ENCODE data around the gene SYT12.

The SYT12 gene

DNA sequence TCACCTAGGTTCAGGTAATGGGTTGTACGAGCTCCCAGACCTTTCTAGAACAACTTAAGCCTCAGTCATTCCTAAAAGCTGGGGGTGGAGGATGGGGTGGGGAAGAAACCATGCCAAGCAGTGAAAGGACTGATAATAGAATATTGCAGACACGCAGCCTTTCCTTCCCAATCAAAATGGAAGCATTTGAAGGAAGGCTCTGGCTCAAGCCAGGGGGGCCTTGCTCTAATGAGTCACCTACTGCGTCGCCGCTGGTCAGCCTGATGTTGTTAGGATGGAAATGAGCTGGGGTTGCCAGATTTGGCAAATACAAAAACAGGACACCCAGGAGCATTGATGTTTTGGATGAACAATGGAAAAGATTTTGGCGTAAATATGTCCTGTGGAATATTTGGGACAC lies 6.2 kb downstream of the SYT12 start:
- no peak for DNase-seq

DNA sequence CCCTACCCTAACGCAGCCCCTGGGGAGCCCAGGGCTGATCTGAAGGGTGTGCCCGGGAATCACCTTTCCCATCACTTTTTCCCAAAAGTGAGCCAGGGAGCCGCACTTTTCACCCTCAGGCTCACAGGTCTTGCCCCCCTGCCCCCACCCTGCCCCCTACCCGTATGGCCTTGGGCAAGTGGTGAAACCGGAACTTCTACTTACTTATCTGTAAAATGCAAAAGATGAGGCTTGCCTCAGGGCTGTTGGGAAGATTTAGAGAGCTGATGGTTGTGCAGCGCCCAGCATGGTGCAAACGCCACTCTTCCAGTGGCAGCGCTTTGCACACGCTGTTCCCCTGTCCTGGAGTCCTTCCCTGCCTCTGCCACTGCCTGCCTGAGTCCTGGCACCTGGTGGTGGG lies 8.0 kb downstream of the SYT12 start:
- no peak for DNase-seq

DNA sequence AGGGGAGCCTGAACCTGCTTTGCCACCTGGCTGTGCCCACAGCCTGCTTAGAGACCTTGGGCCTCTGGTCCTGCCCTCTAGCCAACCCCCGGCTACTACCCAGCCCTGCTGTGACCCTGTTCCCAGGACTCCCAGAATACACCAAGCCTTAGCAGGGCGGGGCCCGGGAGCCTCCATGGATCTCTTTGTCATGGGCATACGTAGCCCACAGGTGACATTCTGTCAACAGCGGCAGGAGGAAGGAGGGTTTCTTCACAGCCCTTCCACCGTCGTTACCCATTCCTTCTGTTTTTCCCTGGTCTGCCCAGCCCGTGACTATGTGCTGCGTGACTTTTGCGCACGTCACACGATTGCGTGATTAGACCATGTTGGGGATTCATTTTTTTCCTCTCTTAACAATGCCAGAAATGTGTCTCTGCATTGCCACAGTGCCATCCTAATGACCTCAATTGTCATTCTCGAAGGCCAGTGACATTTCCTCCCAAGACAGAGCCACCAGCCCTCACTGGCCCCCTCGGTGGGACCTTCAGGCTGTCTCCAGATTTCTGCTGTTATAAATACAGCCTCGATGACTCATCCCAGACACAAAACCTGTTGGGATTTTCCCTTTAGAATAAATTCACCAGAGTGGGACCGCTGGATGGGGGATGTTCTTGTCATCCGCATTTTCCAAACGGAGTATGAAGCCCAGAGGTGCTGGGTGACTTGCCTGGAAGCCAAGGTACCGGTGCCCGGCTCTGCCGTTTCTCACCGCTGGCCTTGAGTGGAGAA lies 9.0 kb downstream of the SYT12 start:
- no peak for DNase-seq

DNA sequence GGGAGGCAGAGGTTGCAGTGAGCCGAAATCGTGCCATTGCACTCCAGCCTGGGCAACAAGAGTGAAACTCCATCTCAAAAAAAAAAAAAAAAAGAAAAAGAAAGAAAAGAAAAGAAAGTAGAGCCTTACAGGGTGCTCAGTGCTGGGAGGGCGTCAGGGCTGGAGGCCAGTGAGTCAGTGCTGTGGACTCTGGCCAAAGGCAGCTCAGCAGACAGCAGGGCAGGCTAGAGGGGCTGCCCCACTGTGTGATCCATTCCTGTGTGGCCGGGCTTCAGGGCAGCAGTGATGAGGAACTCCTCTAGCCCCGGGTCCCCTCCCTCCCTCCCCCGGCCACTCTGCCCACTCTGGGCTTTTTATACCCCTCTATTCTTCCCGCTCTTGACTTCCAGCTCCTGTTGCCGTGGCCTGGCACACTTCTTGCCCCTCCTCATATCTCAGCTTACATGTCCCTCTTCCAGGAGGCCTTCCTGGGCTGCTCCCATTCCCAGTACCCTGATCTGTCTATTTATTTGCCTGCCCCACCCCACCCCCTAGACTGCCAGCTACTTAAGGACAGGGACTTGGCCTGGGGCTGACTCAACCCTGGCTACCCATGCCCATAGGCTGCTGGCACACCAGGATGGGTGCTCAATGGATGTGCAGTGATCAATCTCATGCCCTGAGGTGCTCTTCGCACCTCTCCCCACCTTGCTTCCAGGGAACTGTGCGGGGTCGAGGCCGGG lies 10.1 kb downstream of the SYT12 start:
- no peak for DNase-seq

DNA sequence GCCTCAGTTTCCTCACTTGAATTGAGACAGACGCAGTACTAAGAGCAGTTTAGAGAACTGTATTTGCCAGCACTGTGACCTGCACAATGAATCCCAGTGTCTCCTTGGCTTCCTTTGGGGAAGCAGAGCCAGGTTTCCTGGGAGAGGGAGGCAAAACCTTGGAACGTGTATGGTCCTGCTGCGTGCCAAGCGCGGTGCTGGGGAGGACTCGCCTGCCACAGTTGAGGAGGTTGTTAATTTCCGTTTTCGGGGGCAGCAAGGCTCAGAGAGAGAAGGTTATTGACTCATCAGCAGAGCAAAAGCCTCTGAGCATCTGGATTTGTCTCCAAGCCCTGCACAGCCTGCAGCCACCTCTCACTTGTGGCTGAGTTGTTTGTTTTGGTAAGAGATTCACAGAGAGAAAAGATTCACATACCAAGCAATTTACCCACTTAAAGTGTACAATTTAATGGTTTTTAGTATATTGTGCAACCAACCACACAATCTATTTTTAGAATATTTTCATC lies 10.8 kb downstream of the SYT12 start:
- no peak for DNase-seq

DNA sequence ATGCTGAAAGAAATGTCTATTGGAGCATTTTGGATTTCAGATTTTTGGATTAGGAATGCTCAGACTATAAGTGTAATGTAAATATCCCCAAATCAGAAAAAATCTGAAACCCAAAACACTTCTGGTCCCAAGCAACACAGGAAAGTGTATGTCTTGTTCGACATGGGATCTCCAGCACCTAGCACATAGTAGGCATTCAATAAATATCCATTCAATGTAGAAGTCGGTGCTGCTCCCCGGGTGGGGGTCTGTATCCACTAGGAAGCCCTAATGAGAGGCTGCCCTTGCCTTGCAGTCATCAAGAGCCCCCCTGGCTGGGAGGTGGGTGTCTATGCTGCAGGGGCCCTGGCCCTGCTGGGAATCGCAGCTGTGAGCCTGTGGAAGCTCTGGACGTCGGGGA lies 11.4 kb downstream of the SYT12 start:
- no peak for DNase-seq

DNA sequence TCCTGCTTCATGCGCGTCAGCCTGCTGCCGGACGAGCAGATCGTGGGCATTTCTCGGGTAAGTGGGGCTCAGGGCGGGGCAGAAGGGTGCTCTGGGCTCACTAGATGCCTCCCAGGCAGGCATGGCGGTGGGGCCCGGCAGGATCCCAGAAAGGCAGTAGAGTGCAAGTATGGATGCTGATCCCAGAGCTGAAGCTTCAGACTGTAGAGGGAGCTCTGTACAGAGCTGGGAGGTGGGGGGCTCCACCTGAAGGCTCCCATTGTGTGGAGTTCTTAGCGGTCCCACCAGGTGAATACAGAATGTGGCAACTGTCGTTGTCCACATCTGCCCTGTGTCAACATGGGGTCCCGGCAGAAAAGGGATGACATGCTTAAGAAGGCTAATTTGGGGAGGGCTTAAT lies 17.2 kb downstream of the SYT12 start:
- DNase-seq, result no peak

DNA sequence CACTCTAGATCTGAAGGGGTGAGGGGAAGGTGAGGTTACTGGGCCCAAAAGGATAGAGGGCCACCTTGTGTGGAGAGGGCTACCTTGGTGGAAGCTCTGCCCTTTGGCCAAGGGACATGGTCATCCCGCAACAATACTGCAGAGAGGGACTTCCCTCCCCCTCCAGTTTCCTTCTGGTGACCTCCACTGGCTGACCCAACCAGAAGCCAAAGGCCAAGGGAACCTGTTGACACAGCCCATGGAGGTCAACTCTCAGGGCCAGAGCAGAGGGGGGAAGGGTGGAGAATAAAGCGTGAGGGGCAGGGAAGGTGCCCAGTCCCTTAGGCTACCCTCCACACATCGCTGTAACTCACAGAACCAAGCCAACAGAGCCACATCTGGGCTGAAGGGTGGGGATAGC lies 18.7 kb downstream of the SYT12 start:
- DNase-seq, result no peak

DNA sequence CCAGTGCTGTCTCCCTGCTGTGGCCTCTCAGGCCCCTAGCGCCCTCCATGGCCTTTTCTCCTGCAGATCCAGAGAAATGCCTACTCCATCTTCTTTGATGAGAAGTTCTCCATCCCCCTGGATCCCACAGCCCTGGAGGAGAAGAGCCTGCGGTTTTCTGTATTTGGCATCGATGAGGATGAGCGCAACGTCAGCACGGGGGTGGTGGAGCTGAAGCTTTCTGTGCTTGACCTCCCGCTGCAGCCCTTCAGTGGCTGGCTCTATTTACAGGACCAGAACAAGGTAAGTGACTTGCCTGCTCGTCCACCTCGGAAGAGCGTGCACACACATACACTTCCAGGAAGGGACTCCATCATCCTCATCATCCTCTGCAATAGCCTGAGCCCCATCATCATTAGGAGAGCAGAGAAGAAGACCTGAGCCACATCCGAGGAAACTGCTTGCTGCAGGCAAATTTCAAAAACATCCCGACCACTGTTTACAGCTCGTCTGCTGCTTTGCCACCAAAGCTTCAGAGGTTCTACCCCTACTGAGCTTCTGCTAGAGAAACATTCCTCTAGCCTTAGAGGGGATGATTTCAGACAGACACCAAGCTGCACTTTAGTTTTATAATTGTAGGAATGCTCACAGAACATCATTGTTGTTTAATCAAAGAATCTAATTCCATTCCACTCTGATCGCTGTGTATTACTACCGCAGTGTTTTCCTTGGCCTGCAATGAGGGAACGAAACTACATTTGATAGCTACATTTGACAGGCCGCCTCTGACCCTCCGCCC lies 20.8 kb downstream of the SYT12 start:
- no peak for DNase-seq

DNA sequence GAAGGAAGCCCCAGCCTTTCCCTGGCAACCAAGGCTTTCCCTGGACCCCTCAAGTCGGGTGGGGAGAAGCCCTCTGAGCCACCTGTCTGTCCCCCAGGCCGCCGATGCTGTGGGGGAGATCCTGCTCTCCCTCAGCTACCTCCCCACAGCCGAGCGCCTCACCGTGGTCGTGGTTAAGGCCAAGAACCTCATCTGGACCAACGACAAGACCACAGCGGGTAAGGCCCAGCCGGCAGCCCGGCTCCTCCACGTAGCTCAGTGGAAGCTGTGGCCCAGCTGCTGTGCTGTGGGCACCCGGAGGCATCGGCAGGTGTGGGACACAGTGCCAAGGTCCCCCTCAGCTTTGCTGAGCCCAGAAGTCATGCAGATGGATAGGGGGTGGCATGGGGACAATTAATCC lies 21.6 kb downstream of the SYT12 start:
- DNase-seq, result no peak

DNA sequence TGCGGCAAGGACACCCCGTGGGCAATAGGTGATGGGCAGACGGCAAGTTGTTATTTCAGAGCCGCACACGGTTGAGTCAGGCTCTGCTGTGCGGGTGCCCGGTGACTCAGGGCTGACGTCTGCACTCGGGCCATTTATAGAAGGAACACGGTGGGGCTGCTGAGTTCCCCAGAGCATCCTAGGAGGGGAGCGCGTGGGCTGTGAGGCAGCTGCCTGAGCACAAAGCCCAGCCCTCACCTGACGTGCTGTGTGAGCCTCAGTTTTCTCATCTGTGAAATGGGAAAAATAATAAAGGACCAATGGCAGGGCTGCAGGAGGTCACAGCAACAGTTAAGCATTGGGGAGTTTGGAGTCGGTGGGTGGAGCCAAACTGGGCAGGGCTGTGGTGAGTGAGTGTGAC lies 22.4 kb downstream of the SYT12 start:
- DNase-seq, result no peak

DNA sequence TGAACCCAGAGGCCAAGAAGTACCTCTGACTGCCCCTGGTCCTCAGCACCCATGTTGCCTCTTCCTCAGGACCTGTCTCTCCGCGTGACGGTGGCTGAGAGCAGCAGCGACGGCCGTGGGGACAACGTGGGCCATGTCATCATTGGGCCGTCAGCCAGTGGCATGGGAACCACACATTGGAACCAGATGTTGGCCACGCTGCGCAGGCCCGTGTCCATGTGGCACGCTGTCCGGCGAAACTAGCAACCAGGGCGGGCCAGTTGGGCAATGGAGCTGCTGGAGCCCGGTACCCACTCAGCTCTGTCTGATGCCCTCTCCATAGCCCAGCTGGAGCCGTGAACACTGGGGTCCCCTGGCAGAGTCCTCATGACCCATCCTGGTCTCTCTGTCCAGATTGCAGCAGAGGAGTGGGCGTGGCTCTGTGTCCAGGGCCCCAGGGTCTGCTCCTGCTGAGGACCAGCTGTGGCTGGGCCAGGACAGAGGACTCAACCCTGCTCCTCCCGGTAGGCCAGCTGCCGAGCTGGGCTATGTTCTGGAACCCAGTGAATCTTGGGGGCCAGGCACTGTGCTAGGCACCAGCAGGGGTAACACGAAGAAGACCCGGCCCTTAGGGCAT lies 25.7 kb downstream of the SYT12 start:
- DNase-seq, result no peak

DNA sequence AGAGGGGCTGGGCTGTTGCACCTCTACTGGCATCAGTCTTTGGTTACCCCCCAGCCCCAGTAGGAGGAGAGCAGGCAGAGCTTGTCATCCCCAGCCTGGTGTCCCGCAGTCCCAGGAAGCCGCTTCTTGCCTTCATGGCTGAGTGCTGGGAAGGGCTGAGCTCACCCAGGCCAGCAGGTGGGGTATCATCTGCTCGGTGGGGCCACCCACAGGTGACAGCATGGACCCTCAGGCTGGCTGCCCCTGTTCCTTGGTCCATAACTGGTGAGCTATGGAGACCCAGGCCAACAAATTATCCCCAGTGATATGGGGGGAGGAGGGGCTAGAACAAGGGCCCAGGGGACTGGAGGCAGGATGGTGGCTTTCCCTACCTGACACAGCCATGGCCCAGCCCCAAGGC lies 27.2 kb downstream of the SYT12 start:
- no peak for DNase-seq

DNA sequence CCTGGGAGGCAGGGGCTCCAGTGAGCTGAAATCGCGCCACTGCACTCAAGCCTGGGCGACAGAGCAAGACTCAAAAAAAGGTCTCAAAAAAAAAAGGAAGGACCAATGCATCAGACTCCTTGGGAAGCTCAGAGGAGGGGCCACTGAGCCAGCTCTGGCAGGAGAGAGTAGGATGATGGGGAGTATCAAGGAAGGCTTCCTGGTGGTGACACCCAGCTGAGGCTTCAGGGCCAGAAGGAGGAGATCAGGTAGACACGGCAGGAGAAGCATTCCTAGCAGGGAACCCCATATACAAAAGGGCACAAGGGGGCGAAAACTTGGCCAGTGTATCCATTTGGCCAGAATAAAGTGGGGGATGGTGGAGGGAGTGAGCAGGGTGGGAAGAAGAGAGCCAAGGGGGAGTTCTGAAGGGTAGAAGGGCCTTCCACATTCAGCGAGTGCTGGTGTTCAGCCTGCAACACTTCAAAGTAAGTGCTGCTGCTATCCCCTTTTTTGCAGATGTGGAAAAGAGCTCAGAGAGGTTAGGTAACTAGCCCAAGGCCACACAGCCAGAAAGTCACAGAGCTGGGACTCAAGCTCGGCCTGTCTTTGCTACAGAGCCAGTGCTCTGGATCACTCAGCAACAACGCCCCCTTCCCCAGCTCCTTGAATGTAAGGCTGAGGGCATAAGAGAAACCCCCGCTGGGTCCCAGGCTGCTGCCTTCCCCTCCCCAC lies 28.4 kb downstream of the SYT12 start:
- DNase-seq, result no peak

DNA sequence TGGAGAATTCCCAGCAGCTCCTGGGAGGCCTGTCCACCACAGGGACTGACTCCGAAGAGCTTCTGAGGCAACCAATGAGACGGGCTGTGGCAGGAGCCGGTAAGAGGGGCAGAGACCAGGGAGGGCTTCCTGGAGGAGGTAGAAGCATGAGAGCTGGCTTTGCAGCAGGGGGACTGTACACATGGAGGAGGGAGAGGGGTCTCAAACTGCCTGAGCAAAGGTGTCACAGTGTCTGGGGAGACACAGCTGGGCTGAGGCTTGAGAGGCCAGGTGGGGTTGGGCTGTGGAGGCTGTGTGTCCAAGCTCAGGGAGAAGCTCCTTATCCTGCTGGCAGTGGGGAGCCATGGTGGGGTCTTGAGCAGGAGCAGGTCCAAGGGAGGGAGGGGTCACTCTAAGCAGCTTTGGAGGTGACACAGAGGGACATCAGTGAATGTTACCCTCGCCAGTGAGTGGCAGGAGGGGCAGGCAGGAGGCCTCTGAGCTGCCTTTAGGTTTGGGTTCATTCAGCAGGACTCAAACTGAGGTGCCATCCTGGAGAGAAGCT lies 29.1 kb downstream of the SYT12 start:
- DNase-seq, result no peak

DNA sequence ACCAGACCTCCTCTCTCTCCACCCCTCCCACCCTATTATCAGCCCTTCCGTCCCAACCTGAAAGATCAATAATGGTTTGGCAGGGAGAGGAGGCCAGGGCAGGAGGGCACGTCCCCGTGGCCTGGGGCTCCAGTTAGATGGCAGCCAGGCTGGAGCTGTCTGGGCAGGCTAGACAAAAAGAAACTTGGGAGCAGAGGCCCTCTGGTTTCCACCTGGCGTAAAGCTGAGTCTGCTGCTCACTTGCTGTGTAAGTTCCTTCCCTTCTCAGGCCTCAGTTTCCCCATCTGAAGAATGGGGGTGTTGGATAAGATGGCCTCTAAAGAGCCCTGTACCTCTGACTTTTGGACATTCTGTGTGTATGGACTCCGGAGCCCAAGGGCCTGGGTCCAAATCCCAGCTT lies 30.0 kb downstream of the SYT12 start:
- no peak for DNase-seq

DNA sequence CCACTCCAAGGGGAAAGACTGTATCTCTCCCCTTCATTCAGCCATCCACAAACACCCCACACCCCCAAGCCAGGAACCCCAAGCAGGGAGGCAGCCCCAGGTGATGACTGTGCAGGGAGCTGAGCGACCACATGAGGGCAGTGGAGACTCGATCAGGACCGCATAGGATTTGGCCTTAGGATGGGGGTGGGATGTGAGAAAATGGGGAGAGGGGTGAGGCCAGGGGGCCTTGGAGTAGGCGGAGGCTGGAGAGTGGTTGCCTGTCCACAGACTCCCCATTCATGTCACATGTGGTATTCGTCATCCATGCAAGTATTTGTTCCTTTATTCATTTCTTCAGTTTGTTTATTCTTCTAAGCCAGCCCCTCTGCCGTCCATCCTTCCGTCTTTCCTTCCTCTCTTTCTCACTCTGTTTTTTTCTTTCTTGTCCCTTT lies 31.0 kb downstream of the SYT12 start:
- no peak for DNase-seq

DNA sequence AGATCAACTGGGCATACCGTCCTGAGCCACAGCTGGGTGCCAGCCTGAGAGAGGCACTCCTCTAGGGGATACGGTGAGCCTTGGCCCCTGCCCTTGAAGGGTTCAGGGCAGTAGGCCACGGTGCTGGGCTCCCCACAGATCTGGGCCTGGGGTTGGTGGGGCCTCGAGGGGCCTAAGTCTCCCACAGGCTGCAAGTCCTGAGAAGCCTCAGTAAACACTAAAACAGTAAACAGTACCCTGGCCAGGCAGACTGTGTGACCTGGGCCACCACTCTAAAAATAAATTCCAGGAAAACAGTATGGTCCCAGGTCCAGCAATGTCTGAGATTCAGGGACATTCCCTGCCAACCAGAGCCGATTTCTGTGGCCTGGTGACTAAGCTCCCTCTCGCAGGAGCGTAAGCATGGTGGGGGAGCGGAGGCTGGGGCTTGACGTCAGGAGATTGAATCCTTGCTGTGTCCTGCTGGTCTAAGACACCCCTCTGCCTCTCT lies 31.5 kb downstream of the SYT12 start:
- DNase-seq, result no peak

DNA sequence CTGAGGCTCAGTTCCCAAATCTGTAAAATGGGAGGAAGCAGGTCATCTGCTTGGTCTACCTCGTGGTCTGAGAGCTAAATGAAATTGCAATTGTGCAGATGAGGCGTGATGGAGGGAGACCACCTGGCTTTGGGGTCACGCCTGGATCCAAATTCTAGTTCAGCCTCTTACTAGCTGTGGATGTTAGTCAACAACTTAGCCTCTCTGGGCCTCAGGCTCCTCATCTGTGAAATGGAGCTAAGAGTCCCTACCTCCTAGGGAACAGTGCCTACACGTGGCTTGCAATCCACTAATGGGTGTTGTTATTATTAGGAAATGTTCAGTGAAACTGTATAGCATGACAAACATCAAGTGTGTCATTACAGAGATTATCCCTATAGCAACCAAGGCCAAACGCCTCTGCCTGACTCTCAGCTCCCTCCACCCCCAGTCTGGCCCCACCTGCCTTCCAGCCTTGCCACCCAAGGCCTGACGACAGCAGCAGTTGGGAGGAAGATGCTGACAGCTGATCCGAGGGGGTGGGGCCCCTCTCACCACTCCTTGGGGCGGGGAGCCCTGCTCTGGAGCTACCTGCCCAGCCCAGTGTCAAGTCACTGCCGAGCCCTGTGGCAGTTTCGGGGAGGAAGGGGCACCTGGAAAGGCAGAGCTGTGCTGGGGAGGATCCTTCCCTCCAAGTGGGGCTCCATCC lies 32.0 kb downstream of the SYT12 start:
- DNase-seq, result no peak

DNA sequence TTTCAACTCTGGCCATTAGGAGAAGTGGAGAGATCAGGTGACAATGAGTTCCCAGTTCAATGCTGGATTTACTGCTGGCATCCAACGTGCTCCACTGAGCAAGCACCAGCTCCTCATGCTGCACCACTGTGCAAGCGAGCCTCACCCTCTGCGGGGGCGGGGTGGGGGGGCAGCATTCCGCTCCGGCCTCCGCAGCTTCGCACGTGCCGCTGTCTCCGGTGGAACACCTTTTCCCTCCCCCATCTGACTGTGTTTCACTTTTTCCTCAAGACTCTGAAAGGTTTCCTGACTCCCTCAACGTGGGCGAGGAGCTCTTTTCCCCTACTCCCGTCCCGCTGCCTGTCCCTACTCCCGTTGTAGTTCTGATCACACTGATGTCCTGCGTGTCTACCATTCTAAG lies 32.9 kb downstream of the SYT12 start:
- no peak for DNase-seq
